Lung (tissue), 12 donors: ENCODE measurements around the gene C6orf132. TPM values are rescaled to one million over a fixed set of nuclear protein-coding genes. Genes with fewer than 3 reads are reported as not detected.
A peak's percentile ranks its signal among the peaks of the same experiment; 100 is the strongest.

Experiments
- ATAC-seq: fragments of 200-7000 bp; cut with Tn5 transposase; one replicate; pipeline ENCODE4 v1.9.1; 2020; ENCODE audit warnings: moderate number of reproducible peaks; ENCODE audit not compliant: insufficient read depth, low FRiP score
- DNase-seq, 3 donors: peaks; one replicate each; pipeline ENCODE4 v3.0.0-alpha.2; 2013 to 2017
- H3K27ac ChIP-seq, 2 donors: one replicate each; pipeline ENCODE4 v1.5.1; 2013; ENCODE audit warnings: mild to moderate bottlenecking in 2 of 2, moderate library complexity in 2 of 2, control low read depth in 1 of 2, inconsistent platforms in 1 of 2, low read depth in 1 of 2, low read length in 1 of 2
- H3K27me3 ChIP-seq, 3 donors: one replicate each; pipeline ENCODE4 v1.5.1; 2013; ENCODE audit warnings: low read length in 2 of 3; ENCODE audit not compliant: control insufficient read depth in 3 of 3, insufficient read depth in 3 of 3
- H3K36me3 ChIP-seq, 4 donors: one replicate each; pipeline ENCODE4 v1.5.1; 2013; ENCODE audit warnings: low read length in 4 of 4, mild to moderate bottlenecking in 1 of 4, moderate library complexity in 1 of 4; ENCODE audit not compliant: control insufficient read depth in 4 of 4, insufficient read depth in 4 of 4
- H3K4me1 ChIP-seq, 5 donors: one replicate each; pipeline ENCODE4 v1.5.1; 2013; ENCODE audit warnings: low read length in 5 of 5, mild to moderate bottlenecking in 2 of 5, moderate library complexity in 1 of 5; ENCODE audit not compliant: control insufficient read depth in 5 of 5, insufficient read depth in 5 of 5
- H3K4me3 ChIP-seq: one replicate; pipeline ENCODE4 v1.5.1; 2013; ENCODE audit warnings: mild to moderate bottlenecking, control low read depth, moderate library complexity
- H3K9ac ChIP-seq, 2 donors: one replicate each; pipeline ENCODE4 v1.5.1; 2013; ENCODE audit warnings: low read length in 2 of 2, control low read depth in 1 of 2; ENCODE audit not compliant: insufficient read depth in 1 of 2
- H3K9me3 ChIP-seq, 4 donors: one replicate each; pipeline ENCODE4 v1.5.1; 2013; ENCODE audit warnings: low read length in 3 of 4, mild to moderate bottlenecking in 1 of 4, moderate library complexity in 1 of 4; ENCODE audit not compliant: control insufficient read depth in 4 of 4, insufficient read depth in 3 of 4
- WGBS, 2 donors: extraction: QIAGEN DNeasy Blood & Tissue Kit; methylation state at CpG; one replicate each; pipeline ENCODE4 v1.1.7; 2013; 5-methylcytosine and 5-hydroxymethylcytosine counted together
- polyA plus RNA-seq, 2 donors: library from polyadenylated mRNA; stranded (reverse); fragments of 200-250 nt; gene quantifications; one replicate each; pipeline ENCODE4 v1.2.1, GENCODE V29; 2013
- total RNA-seq, 2 donors: library from RNA; depleted of rRNA in 1 of 2; stranded (reverse); fragments of >200 nt in 1 of 2; gene quantifications; one replicate each; pipeline ENCODE4 v1.2.1, GENCODE V29; 2014 to 2021
- TF ChIP-seq, protein P1 (sequence below): IDR thresholded peaks from 2 replicates; pipeline ENCODE4 v1.5.1; 2012; ENCODE audit warnings: mild to moderate bottlenecking; ENCODE audit errors: control extremely low read depth, extremely low read depth
- donor health status: control.
- donor health status: control.
- donor health status: Bipolar disorder and iron deficiency.
- donor health status: healthy.
- donor health status: DM: yes; HTN: yes; CAD: no.

Gene C6orf132
- total and polyA plus RNA-seq, 4 donors: 5.9 to 33.1 (median 18.7) TPM

DNA sequence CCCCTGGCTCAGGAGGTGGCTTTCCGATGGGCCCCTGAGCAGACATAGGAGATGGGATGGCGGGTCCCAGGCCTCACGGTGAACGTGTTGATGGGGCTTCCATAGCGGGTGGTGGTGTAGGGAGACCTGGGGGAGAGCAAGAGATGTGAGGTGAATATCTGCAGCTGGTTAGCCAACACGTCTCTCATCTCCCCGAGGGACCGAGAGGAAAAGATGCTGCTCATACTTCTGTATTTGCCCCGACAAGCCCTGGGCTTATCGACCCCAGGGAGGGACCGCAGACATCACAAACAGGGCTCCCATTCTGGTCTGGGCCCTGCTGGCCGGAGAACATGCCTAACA lies 38.7 kb downstream of the C6orf132 start:
- WGBS, 2 donors: 79 to 83% methylated on average over 12 of the region's 12 CpGs
- no peaks in the 10 kb centered on the region for H3K27me3 ChIP-seq
- no peak overlapping the region for H3K9ac ChIP-seq
- ATAC-seq (no peak), DNase-seq (no peak)
- H3K4me1 ChIP-seq: peaks cover 0 to 14% (median 4%) of the 10 kb centered on the region in 5 donors
- H3K9me3 ChIP-seq: no peaks in the 10 kb centered on the region
- H3K36me3 ChIP-seq: no peaks in the 10 kb centered on the region
- no peak overlapping the region for H3K4me3 ChIP-seq
- H3K27ac ChIP-seq: peak overlapping the region in 1 of 2 donors; percentile 17
- TF ChIP-seq, protein P1, sequence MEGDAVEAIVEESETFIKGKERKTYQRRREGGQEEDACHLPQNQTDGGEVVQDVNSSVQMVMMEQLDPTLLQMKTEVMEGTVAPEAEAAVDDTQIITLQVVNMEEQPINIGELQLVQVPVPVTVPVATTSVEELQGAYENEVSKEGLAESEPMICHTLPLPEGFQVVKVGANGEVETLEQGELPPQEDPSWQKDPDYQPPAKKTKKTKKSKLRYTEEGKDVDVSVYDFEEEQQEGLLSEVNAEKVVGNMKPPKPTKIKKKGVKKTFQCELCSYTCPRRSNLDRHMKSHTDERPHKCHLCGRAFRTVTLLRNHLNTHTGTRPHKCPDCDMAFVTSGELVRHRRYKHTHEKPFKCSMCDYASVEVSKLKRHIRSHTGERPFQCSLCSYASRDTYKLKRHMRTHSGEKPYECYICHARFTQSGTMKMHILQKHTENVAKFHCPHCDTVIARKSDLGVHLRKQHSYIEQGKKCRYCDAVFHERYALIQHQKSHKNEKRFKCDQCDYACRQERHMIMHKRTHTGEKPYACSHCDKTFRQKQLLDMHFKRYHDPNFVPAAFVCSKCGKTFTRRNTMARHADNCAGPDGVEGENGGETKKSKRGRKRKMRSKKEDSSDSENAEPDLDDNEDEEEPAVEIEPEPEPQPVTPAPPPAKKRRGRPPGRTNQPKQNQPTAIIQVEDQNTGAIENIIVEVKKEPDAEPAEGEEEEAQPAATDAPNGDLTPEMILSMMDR: no peak

DNA sequence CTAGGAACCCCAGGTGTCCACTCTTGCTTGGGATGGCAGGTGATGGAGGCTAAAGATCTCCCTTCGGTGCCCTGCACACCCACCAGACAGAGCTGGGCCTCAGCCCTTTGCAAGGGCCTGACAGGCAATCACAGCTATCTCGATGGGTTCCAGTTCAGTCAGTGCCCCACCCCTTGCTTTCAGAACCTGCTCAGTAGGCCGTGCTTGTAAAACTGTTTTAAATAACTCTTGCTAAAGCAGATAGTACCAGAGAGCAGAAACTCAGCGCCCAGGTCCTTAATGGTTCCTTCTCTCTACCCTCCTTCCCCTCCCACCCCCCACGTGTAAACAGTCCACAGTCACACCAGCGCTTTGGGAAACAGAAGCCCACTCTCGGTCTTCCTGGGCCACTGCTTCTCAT lies 39.2 kb downstream of the C6orf132 start:
- DNase-seq (no peak), ATAC-seq (no peak)
- Histone ChIP-seq H3K9ac (no peak overlapping the region), H3K9me3 (no peaks in the 10 kb centered on the region), H3K36me3 (no peaks in the 10 kb centered on the region), H3K27ac (peak overlapping the region in 1 of 2 donors; percentile 17), H3K27me3 (no peaks in the 10 kb centered on the region), H3K4me1 (peaks cover 0 to 18% (median 4%) of the 10 kb centered on the region in 5 donors), H3K4me3 (no peak overlapping the region)
- 78 to 91% methylated on average over 7 of the region's 7 CpGs for WGBS, 2 donors
- TF ChIP-seq, protein P1: no peak

DNA sequence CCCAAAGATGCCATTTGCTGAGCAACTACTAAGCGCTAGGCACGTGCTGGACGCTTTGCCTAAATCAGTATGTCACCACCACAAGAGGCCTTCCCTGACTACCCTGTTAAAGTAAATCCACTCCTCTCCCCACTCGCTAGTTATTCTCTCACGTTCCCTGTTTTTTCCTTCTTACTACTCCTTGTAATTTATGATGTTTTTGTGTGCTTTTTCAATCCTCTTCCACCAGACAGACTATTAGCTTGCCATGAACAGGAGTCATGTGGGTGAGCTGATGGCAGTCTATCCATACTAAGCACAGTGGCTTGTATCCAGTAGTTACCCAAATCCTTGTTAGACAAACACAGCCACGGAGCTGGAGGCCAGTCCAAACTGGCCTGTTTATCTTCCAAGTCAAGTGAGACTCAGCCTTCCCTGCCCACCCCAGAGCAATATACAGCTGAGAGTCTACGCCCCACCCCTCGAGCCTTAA lies 41.2 kb downstream of the C6orf132 start:
- H3K36me3 ChIP-seq: no peaks in the 10 kb centered on the region
- no peaks in the 10 kb centered on the region for H3K9me3 ChIP-seq
- no peaks in the 10 kb centered on the region for H3K27me3 ChIP-seq
- TF ChIP-seq, protein P1: no peak
- ATAC-seq (no peak), DNase-seq (peak in 2 of 3 donors; percentile 14 to 23)
- peaks cover 0 to 18% (median 4%) of the 10 kb centered on the region in 5 donors for H3K4me1 ChIP-seq
- no peak overlapping the region for H3K9ac ChIP-seq
- no peak overlapping the region for H3K4me3 ChIP-seq
- WGBS, 2 donors: 76 to 88% methylated on average over 8 of the region's 8 CpGs
- peak overlapping the region in 1 of 2 donors; percentile 42 for H3K27ac ChIP-seq
